Measurements from ENCODE around the gene ACCS.

DNA sequence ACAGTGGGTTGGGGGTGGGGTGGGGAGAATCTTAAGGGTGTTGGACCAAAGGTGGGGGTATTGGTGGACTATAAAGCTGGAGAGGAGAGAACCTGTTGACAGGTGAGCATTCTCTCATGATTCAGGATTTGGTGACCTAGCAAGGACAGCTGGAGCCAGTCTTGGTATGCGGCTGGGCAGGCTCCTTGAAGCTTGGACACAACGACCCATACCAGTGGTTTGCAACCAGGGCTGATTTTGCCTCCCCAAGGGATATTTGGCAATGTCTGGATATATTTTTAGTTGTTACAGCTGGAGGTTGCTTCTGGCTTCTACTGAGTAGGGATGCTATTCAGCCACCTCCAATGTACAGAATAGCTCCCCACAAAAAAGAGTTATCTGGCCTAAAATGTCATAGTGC, 35.0 kb downstream of the ACCS start:
- TF ChIP-seq ZNF274 (IDR thresholded peaks at IDR 0.05; ENCODE audit: low read depth, low read length) (no peak), SUZ12 (IDR thresholded peaks at IDR 0.05; ENCODE audit: extremely low read depth, insufficient read depth, insufficient read length) (no peak)

Data from NT2/D1 (cell line).